ENCODE measurements around the gene TNIP1. TPM values are rescaled to one million over a fixed set of nuclear protein-coding genes. Genes with fewer than 3 reads are reported as not detected.

TNIP1 gene
- total RNA-seq, 2 experiments from 2014 or later = 110 to 115 TPM

DNA sequence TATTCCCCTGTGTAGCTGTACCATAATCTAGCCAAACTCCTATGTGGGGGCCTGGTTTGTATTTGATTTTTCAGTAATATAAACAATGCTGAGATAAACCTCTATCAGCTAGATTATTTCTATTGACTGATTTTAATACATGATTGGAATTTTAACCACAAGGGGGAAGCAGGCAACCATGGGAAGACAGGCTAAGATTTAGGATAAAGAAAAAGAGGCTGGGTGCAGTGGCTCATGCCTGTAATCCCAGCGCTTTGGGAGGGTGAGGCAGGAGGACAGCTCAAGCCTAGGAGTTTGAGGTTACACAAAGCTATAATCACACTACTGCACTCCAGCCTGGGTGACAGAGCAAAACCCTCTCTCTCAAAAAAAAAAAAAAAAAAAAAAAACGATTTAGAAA lies 78.6 kb downstream of the TNIP1 start:
- Mint-ChIP-seq H3K27me3 (no peaks in the 10 kb centered on the region), H3K9me3 (no peaks in the 10 kb centered on the region), H3K27ac (no peak overlapping the region), H3K4me3 (no peak overlapping the region), H3K36me3 (ENCODE audit: low read depth) (no peaks in the 10 kb centered on the region), H3K4me1 (ENCODE audit: low read depth) (no peaks in the 10 kb centered on the region)
- peaks cover 0 to 2% of the 10 kb centered on the region in 2 experiments for H3K27me3 ChIP-seq (ENCODE audit: control insufficient read depth in 1 of 2, insufficient read depth in 2 of 2, low read length in 2 of 2)
- DNase-seq (no peak), ATAC-seq (ENCODE audit: poor library complexity) (no peak)
- ChIA-PET CTCF (interaction anchor here (1.3 kb wide), 1 partner anchor 113 kb away, joined by 6 read pairs; no protein-coding TSS in a partner anchor), POLR2A (no interaction called here)
- no peaks in the 10 kb centered on the region for H3K36me3 ChIP-seq (ENCODE audit: insufficient read depth, low read length)
- no peaks in the 10 kb centered on the region for H3K9me3 ChIP-seq (ENCODE audit: control insufficient read depth in 1 of 2, insufficient read depth in 1 of 2, low read length in 2 of 2)
- H3K27ac ChIP-seq (ENCODE audit: low read depth in 1 of 2, low read length in 2 of 2) = no peak overlapping the region
- no peaks in the 10 kb centered on the region for H3K4me1 ChIP-seq (ENCODE audit: insufficient read depth, low read length)
- no peak for TF ChIP-seq CTCF (IDR thresholded peaks at IDR 0.05)
- H3K4me3 ChIP-seq (ENCODE audit: low read length) = no peak overlapping the region
- intact Hi-C loops (cut with DNase I, micrococcal nuclease) = no loop called here

DNA sequence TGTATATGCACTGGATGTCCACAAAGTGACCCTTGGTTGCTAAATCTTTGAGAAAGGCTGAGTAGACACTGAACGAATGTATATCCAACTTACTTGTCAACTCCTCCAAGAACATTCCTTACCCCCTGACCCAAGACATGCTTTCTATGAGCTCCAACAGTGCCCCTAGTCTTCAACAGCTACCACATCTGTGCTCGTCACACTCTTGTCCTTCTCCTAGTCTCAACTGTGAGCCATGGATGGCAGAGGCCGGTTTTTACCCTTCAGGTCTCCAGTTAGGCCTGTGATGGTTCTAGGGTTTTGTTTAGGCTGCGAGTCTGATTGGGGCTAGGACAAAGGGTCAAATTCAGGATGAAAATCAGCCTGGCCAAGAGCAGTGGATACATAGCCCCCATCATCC lies 79.4 kb downstream of the TNIP1 start:
- Histone ChIP-seq H3K27me3 (ENCODE audit: control insufficient read depth in 1 of 2, insufficient read depth in 2 of 2, low read length in 2 of 2) (no peaks in the 10 kb centered on the region), H3K9me3 (ENCODE audit: control insufficient read depth in 1 of 2, insufficient read depth in 1 of 2, low read length in 2 of 2) (no peaks in the 10 kb centered on the region), H3K4me1 (ENCODE audit: insufficient read depth, low read length) (no peaks in the 10 kb centered on the region), H3K4me3 (ENCODE audit: low read length) (no peak overlapping the region), H3K27ac (ENCODE audit: low read depth in 1 of 2, low read length in 2 of 2) (no peak overlapping the region), H3K36me3 (ENCODE audit: insufficient read depth, low read length) (no peaks in the 10 kb centered on the region)
- Mint-ChIP-seq H3K4me3 (no peak overlapping the region), H3K27me3 (no peaks in the 10 kb centered on the region), H3K36me3 (ENCODE audit: low read depth) (no peaks in the 10 kb centered on the region), H3K27ac (no peak overlapping the region), H3K9me3 (no peaks in the 10 kb centered on the region), H3K4me1 (ENCODE audit: low read depth) (no peaks in the 10 kb centered on the region)
- intact Hi-C loops (cut with DNase I, micrococcal nuclease) = no loop called here
- ChIA-PET CTCF (no interaction called here), POLR2A (no interaction called here)
- DNase-seq (no peak), ATAC-seq (ENCODE audit: poor library complexity) (no peak)
- no peak for TF ChIP-seq CTCF (IDR thresholded peaks at IDR 0.05)

- intact Hi-C loops (cut with DNase I, micrococcal nuclease) = no loop called here
- Histone ChIP-seq H3K27ac (ENCODE audit: low read depth in 1 of 2, low read length in 2 of 2) (no peak overlapping the region), H3K4me1 (ENCODE audit: insufficient read depth, low read length) (no peaks in the 10 kb centered on the region), H3K36me3 (ENCODE audit: insufficient read depth, low read length) (no peaks in the 10 kb centered on the region), H3K27me3 (ENCODE audit: control insufficient read depth in 1 of 2, insufficient read depth in 2 of 2, low read length in 2 of 2) (no peaks in the 10 kb centered on the region), H3K9me3 (ENCODE audit: control insufficient read depth in 1 of 2, insufficient read depth in 1 of 2, low read length in 2 of 2) (peaks cover 0 to under 1% of the 10 kb centered on the region in 2 experiments), H3K4me3 (ENCODE audit: low read length) (no peak overlapping the region)
- ATAC-seq (ENCODE audit: poor library complexity) = no peak
- Mint-ChIP-seq H3K27ac (no peak overlapping the region), H3K4me1 (ENCODE audit: low read depth) (no peaks in the 10 kb centered on the region), H3K27me3 (no peaks in the 10 kb centered on the region), H3K9me3 (no peaks in the 10 kb centered on the region), H3K4me3 (no peak overlapping the region), H3K36me3 (ENCODE audit: low read depth) (no peaks in the 10 kb centered on the region)
- ChIA-PET CTCF (no interaction called here), POLR2A (no interaction called here)
- no peak for DNase-seq
- TF ChIP-seq CTCF (IDR thresholded peaks at IDR 0.05) = no peak
These were observed 81.0 kb downstream of the TNIP1 start for GRCh38 chr5:150999704-151000442.
